Measurements from ENCODE around the gene CISD1.
A peak's percentile ranks its signal among the peaks of the same experiment; 100 is the strongest.
"Not testable (repeated sequence)": the region's sequence is repeated elsewhere in the genome, so short reads cannot be mapped to it uniquely, and the experiment has no call there.

The CISD1 gene

GRCh38 chr10:58268946-58269781 lies at the start of gene CISD1:
Gene CISD1, plus strand, starts transcription at chr10:58269162. Its CDS starts 112 bp downstream, at chr10:58269274.
- DNase-seq (ENCODE audit: low read depth in 2 of 2): peak; percentile 98 to 99

GRCh38 chr10:58219875-58220274 lies 49.1 kb upstream of the CISD1 start:
- no peak for DNase-seq (ENCODE audit: low read depth in 2 of 2)

DNA sequence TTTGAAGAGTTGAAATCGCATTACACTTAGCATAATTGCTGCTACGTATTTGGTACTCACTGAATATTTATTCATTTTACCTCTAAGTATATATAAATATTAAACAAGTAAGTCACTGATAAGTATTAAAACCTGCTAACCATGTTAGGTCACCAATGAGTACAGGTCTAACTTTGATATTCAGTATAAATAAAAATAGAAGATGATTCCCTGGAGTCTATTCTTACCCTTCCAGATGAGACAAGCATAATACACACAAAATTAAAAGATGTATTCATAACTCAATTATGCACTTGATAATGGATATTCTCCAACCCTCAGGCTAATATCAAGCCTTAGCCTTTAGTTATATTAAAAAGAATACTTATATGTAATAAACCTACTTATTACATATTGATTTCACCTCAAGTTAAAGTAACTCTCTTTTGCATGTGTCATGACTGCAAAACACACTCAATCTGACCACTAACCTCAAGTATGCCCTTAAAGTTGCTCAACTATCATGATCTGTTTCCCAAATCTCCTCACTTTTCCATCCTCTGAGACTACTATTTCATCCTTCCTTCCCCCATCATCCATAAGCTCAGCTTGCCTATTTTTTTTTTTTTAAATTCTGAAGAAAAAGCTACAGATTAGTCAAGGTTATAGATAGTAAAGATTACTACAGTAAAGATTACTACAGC lies 48.1 kb upstream of the CISD1 start:
- peak; percentile 65 to 66 for DNase-seq (ENCODE audit: low read depth in 2 of 2)

DNA sequence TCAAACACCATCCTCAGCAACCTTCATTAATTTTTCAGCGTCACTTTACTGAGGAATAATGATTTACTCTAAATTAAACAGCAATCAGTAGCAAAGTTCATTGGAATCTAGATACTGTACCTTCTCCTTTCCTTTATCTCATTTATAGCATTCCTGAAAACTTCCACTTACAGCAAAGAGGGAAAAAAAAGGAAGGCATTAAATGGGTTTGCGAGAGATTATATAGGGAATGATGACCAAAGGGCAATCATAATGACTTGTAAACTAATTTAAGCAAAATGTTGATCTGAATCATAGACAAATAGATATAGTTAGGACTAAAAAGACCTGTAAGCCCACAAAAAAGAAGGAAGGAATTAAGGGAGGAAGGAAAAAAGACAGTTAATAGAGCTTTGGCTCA lies 43.3 kb upstream of the CISD1 start:
- no peak for DNase-seq (ENCODE audit: low read depth in 2 of 2)

DNA sequence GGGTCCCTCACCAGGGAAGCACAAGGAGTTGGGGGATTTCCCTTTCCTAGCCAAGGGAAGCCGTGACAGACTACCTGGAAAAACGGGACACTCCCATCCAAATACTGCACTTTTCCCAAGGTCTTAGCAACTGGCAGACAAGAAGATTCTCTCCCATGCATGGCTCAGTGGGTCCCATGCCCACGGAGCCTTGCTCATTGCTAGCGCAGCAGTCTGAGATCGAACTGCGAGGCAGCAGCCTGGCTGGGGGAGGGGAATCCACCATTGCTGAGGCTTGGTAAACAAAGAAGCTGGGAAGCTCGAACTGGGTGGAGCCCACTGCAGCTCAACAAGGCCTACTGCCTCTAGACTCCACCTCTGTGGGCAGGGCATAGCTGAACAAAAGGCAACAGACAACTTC lies 39.1 kb upstream of the CISD1 start:
- DNase-seq (ENCODE audit: low read depth in 2 of 2): not testable (repeated sequence)

DNA sequence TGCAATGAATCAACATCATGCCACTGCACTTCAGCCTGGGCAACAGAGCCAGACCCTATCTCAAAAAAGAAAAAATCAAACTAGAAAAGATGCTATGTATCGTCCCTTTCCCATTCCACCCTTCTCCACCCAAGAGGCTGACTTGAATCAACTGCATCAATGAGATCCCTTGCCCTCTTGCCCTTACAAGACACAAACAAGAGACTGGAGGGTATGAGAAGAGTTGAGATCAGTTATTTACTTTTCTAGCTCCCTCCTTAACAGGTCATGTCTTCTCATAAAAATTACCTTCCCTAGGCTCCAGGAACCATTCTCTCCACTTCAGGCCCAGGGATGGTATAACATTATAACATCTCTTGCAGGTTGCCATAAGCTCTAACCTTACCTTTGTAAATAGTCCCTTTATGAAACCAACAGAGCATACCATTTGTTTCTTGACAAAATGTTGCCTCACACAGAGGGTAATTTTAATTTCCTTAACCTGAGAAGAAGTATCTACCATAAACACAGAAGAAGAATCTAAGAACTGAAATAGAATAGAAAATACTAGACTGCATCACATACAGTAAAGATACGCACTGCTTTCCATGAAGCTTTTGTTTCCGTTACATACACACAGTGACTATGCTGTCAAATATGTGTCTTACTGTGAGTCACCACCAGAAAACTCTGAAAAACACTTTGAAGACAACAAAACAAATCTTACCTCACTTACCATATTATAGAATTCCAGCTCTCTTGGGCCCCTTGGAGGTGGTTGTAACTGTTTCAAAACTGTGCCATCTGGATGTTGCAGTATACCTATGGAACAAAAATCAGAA lies 31.7 kb upstream of the CISD1 start:
- peak; percentile 66 to 72 for DNase-seq (ENCODE audit: low read depth in 2 of 2)

GRCh38 chr10:58239561-58240169 lies 29.3 kb upstream of the CISD1 start:
- no peak for DNase-seq (ENCODE audit: low read depth in 2 of 2)

DNA sequence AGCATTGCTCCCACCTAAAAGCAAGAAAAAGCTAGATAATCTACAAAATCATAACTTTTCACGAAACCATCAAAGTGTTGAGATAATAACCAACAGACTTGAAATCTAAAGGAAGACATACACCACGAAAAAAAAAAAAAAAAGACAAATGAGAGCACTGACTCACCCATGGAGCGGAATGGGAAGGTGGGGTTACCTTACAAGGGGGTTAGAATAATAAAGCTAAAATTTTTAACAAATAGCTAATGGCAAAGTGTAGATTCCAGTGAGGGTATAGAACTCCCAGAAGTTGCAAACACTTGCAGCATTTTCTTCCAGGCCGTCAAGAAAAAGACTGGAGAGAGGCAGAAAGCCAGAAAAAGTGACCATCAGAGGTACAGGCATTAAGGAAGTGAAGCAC lies 28.4 kb upstream of the CISD1 start:
- peak in 1 of 2 experiments; percentile 19 for DNase-seq (ENCODE audit: low read depth in 2 of 2)

DNA sequence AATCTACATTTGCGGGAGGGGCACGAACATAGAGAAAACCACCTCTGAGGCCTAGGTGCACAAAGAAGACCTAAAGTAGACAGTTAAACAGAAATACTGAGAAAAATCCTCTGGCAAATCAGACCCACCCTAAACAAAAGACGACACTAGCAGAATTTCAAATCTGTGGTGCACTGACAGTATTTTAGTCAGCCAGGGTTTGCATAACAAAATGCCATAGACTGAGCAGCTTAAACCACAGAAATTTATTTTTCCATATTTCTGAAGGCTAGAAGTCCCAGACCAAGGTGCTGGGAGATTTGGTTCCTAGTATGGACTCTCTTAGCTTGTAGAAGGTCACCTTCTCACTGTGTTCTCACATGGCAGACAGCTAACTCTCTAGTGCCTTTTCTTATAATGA lies 27.6 kb upstream of the CISD1 start:
- DNase-seq (ENCODE audit: low read depth in 2 of 2): no peak

DNA sequence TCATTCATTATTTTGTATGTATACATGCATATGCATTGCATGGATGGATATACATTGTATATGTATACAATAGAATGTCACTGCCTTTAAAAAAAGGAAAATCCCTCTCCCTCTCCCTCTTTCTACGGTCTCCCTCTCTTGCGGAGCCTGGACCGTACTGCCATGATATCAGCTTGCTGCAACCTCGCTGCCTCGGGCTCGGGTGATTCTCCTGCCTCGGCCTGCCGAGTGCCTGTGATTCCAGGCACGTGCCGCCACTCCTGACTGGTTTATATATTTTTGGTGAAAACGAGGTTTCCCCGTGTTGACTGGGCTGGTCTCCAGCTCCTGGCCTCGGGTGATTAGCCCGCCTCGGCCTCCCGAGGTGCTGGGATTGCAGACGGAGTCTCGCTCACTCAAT lies 25.7 kb upstream of the CISD1 start:
- DNase-seq (ENCODE audit: low read depth in 2 of 2): no peak

DNA sequence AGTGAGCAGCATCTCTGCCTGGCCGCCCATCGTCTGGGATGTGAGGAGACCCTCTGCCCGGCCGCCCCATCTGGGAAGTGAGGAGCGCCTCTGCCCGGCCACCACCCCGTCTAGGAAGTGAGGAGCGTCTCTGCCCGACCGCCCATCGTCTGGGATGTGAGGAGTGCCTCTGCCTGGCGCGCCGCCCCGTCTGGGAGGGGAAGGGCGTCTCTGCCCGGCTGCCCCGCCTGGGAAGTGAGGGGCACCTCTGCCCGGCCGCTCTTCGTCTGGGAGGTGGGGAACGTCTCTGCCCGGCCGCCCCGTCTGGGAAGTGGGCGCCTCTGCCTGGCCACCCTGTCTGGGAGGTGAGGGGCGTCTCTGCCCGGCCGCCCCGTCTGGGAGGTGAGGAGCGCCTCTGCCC lies 25.2 kb upstream of the CISD1 start:
- DNase-seq (ENCODE audit: low read depth in 2 of 2): not testable (repeated sequence)

- DNase-seq (ENCODE audit: low read depth in 2 of 2): not testable (repeated sequence)
Measured at GRCh38 chr10:58244242-58244641, 24.7 kb upstream of the CISD1 start.

DNA sequence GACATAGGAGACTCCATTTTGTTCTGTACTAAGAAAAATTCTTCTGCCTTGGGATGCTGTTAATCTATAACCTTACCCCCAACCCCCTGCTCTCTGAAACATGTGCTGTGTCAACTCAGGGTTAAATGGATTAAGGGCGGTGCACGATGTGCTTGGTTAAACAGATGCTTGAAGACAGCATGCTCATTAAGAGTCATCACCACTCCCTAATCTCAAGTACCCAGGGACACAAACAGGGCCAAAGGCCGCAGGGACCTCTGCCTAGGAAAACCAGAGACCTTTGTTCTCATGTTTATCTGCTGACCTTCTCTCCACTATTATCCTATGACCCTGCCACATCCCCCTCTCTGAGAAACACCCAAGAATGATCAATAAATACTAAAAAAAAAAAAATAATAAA lies 24.3 kb upstream of the CISD1 start:
- DNase-seq (ENCODE audit: low read depth in 2 of 2): not testable (repeated sequence)

DNA sequence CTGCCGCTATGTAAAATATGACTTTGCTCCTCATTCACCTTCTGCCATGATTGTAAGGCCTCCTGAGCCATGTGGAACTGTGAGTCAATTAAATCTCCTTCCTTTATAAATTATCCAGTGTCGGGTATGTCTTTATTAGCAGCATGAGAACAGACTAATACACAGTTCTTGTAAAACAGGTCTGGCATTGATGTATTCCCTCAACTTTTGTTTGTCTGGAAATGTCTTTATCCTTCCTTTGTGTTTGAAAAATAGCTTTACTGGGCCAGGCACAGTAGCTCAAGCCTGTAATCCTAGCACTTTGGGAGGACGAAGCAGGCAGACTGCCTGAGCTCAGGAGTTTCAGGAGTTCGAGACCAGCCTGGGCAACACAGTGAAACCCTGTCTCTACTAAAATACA lies 15.8 kb upstream of the CISD1 start:
- DNase-seq (ENCODE audit: low read depth in 2 of 2): no peak

- DNase-seq (ENCODE audit: low read depth in 2 of 2): no peak
Measured at GRCh38 chr10:58254644-58255043, 14.3 kb upstream of the CISD1 start.

GRCh38 chr10:58256013-58256780 lies 12.8 kb upstream of the CISD1 start:
- DNase-seq (ENCODE audit: low read depth in 2 of 2): not testable (repeated sequence)

DNA sequence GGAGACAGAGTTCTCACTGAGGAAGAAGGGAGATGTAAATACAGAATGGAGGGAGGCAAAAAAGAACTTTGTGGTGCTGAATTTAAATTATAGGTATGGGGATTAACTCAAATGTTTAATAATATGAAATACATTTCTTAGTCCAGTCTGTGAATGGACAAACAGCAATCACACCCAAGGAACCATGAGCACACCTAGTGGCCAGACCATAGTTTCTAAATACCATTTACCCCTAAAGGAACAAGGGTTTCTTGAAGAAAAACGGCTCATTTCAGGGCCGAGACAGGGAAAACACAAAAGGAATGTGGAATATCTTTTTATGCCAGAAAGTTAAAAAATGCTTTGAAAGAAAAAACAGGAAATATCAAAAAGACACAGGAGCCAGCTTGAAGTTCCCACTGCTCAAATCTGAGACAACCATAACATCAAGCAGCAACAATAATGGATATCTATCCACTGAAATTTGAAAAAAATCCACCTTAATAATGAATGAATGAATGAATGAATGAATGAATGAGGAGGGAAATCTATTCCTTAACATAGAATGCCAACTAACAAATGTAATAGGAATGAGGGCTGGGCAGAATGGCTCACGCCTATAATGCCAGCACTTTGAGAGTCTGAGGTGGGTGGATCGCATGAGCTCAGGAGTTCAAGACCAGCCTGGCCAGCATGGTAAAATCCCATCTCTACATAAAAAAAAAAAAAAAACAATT lies 9.8 kb upstream of the CISD1 start:
- no peak for DNase-seq (ENCODE audit: low read depth in 2 of 2)

DNA sequence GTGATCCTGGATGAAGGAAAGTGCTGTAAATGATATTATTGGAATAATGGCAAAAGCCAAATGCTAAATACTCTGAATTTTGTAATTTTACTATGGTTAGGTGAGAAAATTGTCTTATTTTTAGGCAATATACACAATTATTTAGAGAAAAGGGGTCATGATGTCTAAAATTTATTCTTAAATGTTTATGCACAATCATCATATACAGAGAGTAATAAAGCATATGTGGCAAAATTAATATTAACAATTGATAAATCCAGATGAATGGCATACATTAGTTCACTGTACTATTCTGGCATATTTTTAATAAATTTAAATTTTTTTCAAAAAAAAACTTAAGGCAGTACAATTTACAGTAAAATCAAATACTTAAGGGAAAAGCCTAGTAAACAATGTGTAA lies 8.6 kb upstream of the CISD1 start:
- no peak for DNase-seq (ENCODE audit: low read depth in 2 of 2)

GRCh38 chr10:58262766-58263165 lies 6.2 kb upstream of the CISD1 start:
- DNase-seq (ENCODE audit: low read depth in 2 of 2): no peak

- DNase-seq (ENCODE audit: low read depth in 2 of 2): no peak
Measured at GRCh38 chr10:58264780-58265179, 4.2 kb upstream of the CISD1 start.
